ENCODE data around the gene PEF1. TPM values are rescaled to one million over a fixed set of nuclear protein-coding genes. Genes with fewer than 3 reads are reported as not detected.
A peak's percentile ranks its signal among the peaks of the same experiment; 100 is the strongest.

PEF1 gene
- total RNA-seq, 2 donors from 2014 or later, result 55.5 to 62.8 TPM

DNA sequence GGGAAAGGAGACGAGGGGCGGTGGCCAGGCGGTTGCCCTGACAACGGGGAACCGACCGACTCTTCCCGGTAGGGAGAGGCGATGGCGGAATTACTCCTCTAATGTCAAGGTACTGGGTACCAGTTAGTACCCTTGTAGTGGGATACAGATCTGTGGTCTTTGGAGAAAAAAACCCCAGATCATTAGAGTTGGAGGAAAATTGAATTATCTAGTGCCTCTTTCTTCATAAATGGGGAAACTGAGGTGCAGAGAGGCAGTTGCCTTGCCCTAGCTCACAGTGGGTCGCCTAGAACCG is 545 bp upstream of the PEF1 start:
- intact Hi-C loops (cut with DNase I), result no loop called here
- DNase-seq (ENCODE audit: low spot score), result peak; percentile 96

DNA sequence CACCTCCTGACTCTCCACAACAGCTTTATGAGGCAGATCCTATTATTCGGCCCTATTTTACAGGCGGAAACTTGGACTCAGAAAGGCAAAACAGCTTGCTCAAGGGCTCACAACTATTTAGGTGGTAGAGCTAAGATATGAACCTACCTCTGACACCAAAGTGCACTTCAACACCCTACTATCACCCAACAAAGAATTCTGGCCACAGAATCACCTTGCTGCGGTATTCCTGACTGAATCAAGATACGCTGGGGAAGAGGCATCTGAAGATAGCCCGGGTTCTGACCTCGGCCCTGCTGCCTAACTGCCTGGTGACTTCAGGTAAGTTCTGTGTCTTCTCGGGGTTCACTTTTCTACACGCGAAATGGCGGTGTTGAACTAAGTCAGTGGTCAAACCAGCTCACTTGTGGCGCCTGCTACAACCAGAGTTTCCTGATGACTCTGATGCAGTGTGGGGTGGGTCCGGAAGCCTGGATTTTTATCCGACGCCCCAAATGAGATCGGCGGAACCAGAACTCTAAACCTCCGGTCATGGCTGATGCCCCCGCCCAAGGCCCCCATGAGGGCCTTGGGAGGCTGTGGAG is 608 bp downstream of the PEF1 start:
- intact Hi-C loops (cut with DNase I), result no loop called here
- DNase-seq (ENCODE audit: low spot score), result no peak

GRCh38 chr1:31642897-31643296 is 1.8 kb downstream of the PEF1 start:
- intact Hi-C loops (cut with DNase I), result no loop called here
- no peak for DNase-seq (ENCODE audit: low spot score)

DNA sequence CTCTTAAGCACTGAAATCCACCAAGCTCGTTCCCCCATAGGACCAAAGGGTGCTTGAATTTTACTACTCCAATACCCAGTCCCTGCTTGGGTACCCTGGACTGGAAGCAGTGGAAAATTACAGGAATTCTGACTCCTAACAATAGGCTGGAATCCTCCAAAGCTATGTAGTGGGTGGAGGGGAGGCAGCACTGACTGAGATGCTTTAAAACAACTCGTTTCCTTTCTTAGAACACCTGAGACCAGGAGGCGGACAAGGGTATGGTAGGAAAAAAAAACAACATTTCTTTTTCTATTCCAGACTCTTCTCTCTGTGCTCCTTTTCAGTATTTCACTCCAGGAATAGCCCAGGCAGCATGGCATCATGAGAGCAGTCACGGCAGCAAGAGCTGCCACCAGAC is 2.3 kb downstream of the PEF1 start:
- no peak for DNase-seq (ENCODE audit: low spot score)
- intact Hi-C loops (cut with DNase I), result no loop called here

DNA sequence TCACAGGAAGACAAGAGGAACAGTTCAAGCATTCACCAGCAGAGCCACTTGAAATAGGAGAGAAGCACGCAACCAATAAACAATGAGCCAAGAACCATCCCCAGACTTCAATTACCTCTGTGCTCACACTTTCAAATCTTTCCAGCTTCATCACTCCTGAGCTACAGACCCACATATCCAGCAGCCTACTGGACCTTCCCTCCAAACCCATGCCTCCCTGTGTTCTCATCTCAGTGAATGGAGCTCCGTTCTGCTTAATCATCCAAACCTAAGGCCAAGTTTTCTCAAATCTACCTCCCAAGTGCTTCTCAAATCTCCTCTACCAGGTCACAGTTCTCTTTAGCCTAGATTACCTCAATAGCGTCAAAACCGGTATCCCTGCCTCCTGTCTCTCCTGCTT is 3.7 kb downstream of the PEF1 start:
- intact Hi-C loops (cut with DNase I), result no loop called here
- no peak for DNase-seq (ENCODE audit: low spot score)

DNA sequence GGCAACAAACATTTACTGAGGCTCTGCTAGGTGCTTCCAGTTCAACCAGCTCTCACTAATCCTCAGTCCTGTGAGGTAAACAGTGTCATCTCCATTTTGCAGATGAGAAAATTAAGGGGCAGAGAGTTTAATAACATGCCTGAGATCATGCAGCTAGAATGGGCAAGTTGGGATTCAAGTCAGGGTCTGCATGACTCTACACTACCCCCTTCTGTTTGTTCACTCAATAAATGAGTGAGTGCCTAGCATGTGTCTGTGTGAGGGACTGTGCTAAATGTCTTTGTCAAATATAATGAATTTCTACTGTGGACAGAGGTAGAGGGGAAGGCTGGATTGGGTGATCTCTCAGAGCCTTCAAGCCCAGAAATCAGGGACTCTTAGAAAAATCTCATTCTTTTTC is 4.5 kb downstream of the PEF1 start:
- intact Hi-C loops (cut with DNase I), result no loop called here
- no peak for DNase-seq (ENCODE audit: low spot score)

DNA sequence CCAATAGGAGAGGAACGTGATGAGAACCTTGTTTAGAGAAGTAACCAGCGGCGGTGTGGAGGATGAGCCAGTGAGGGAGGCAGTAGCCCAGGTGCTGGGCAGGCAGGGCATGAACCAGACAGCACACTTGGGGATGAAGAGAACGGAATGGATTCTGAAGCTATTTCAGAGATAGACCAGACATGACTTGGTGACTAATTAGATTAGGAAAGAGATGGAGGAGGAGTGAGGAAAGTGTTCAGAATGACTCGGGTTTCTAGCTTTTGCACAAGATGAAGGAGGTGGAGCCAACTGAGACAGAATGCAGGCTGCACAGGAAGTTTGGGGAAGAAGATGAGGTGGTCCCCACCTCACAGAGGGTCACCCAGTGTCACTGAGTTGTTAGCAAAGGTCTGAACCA is 5.1 kb downstream of the PEF1 start:
- no peak for DNase-seq (ENCODE audit: low spot score)
- intact Hi-C loops (cut with DNase I), result no loop called here

GRCh38 chr1:31637915-31638673 is 6.6 kb downstream of the PEF1 start:
- intact Hi-C loops (cut with DNase I), result no loop called here
- no peak for DNase-seq (ENCODE audit: low spot score)

DNA sequence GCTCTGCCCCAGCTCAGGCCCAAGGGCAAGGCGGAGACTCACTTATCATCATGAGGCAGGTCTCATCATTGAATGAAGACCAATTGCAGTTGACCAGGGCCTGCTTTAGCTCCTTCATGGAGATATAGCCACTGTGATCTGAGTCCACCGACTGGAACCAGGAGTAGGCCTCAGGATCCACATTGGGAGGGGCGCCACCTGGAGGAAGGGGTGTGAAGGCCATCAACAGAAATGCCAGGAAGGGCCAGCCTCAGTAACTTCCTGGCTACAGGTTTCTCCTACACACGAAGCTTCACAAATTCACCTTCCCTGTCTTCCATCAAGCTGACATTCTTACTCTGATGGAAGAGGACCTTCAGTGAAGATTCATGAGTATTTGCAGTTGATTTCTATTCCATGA is 11.6 kb downstream of the PEF1 start:
- no peak for DNase-seq (ENCODE audit: low spot score)
- intact Hi-C loops (cut with DNase I), result no loop called here

DNA sequence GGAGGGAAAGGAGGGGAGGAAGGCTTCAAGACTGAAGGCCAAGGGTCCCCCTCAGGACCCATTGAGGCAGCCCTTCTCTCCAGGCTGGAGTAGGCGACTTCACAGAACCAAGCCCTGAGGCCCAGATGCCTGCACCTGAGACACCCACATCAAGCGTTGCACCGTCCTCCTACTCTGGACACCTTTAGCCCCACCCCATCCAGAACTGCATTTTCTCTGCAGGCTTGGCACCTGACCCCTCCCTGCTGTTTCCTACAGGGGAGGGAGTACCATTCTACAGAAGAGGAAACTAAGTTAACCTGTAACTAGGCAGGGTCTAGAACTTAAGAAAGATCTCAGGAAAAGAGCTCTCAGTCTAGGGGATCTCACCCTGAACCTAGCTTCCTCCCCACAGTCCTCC is 12.0 kb downstream of the PEF1 start:
- intact Hi-C loops (cut with DNase I), result no loop called here
- no peak for DNase-seq (ENCODE audit: low spot score)

DNA sequence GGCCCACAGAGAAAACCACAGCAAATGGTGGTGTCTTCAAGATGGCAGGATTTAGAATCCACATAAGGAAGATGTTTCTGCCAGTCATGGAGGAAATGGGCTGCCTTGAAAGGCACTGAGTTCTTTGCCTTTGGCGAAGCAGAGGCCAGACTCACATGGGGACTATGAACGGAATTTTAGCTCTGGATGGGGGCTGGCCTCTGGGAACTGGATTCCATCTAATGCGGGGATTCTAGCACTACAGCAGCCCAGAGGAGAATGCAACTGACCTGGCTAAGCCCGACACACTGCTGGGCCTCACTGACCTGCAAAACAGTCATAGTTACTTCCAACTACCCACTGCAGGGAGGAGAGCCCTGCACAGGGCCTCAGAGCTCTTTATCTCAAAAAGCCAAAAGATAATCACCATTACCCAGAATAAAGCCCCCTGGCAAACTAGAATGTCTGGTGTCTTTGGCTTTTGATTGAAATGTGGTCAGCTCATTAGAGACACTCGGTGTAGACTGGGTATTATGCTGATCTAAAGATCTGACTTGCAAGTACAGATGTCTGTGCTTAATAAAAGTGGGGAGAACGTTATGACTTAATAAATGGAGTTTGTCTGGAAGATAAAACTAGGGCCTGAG is 15.6 kb downstream of the PEF1 start:
- no peak for DNase-seq (ENCODE audit: low spot score)
- intact Hi-C loops (cut with DNase I), result no loop called here

DNA sequence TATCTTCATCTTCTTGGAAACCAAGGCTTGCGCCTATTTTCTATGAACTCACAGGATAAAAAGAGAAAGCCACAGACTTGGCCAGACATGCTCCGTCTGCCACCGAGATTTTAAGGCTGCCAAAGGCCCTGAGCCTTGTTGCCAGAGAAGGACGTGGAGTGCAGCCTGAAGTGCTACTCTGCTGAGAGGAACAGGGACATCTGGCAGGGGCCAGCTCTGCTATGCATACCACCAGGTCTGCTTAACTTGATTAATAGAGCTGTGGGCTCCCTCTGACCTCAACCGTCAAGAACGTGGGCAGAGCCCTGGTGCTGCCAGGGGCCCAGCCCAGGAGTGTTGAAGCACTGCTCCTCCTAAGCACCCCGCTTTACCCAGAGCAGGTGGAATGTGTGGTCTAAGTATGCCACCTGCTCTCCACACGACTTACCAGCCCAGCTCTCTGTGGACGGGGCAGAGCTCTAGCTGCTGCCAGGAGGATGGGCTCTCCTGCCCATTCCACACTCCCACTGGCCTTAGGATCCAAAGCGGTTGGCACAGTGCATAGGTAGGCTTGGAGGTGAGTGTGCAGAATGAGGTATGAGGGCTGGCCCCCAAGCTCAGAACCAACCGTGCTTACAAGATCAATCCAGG is 16.6 kb downstream of the PEF1 start:
- DNase-seq (ENCODE audit: low spot score), result peak; percentile 78
- intact Hi-C loops (cut with DNase I), result no loop called here

DNA sequence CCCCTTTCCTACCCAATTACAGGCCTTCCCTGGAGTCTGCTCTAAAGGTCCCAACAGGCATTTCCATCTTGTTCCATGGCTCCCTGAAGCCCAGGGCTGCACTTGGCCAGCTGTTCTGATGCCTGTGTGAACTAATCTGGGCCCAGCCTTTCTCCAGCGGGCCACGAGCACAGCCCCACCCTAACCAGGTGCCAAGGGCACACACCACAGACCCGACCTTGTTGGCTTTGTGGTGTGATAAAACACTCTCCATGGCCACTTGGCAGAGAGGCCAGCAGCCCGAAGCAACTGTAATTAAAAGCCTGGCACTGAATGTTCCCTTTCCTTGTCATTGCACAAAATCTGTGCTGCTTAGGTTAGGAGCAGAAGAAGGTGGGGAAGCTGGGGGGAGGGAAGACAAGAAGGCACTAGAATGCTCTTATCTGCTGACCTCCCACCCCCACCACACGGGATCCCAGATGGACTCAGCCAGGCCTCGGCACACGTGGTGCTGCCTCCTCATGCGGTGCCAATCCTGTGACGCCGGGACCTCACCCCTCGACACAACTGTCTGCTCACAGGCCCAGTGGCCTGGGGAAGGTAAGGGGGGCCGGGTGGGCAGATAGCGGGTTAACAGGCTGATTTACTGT is 17.3 kb downstream of the PEF1 start:
- DNase-seq (ENCODE audit: low spot score), result peak; percentile 89
- intact Hi-C loops (cut with DNase I), result no loop called here

DNA sequence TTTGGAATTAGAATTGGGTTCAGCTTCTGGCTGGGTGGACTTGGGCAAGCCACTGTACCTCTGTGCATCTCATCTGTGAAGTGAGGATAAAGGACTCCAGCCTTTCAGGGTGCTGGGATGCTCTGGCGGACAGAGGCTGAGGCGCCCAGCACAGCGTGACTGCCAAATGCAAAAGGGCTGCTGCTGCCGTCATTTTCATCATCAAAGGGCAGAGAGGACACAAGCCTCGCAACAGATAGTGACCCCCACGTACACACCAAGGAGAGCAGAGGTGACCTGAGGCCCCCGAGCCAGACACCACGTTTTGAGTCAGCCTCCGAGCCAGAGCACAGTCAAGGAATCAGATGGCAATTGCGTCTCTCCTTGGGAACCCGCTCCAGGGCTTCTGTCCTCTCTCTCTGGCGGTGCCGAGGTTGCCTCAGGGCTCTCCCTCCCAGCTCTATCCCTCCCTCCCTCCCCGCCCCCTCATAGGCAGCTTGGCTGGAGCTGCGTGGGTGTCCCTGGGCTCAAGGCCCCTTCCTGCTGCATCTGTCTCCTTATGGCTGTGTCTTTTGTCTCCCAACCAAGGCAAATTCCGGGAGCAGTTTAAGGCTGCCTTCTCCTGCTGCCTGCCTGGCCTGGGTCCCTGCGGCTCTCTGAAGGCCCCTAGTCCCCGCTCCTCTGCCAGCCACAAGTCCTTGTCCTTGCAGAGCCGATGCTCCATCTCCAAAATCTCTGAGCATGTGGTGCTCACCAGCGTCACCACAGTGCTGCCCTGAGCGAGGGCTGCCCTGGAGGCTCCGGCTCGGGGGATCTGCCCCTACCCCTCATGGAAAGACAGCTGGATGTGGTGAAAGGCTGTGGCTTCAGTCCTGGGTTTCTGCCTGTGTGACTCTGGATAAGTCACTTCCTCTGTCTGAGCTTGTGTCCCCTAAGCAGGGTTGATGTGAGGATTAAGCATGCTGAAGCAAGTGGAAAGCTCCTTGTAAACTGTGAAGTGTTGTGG is 18.2 kb downstream of the PEF1 start:
- peak; percentile 82 for DNase-seq (ENCODE audit: low spot score)
- intact Hi-C loops (cut with DNase I), result no loop called here

DNA sequence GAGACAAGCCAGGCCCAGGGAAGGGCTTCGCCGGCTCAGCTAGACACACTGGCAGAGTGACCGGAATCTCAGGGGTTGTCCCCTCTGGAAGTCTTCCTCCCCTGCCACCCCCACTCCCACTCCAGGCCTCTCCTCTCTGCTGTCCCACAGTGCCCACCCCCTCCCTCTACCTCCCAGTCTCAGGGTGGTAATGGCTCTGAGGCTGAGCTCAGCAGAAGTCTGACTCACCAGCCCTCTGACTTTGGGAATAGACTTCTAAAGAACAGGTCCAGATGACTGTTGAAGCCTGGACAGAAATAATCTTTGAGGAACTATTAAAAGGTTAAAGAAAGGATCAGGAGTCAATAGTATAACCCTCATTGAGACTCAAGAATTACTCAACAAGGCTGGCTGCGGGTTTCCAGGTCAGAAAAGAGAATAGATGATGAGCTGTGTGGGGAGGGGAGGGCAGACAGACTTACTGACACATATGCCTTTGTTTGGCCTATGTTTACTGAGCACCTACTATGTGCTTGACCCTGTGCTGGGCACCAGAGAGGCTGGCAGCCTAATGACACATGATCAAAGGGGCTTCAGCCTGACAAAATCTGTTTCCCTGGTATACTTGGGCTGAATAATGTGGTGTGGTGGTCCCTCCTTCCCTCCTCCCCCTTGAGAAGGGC is 19.0 kb downstream of the PEF1 start:
- intact Hi-C loops (cut with DNase I), result no loop called here

DNA sequence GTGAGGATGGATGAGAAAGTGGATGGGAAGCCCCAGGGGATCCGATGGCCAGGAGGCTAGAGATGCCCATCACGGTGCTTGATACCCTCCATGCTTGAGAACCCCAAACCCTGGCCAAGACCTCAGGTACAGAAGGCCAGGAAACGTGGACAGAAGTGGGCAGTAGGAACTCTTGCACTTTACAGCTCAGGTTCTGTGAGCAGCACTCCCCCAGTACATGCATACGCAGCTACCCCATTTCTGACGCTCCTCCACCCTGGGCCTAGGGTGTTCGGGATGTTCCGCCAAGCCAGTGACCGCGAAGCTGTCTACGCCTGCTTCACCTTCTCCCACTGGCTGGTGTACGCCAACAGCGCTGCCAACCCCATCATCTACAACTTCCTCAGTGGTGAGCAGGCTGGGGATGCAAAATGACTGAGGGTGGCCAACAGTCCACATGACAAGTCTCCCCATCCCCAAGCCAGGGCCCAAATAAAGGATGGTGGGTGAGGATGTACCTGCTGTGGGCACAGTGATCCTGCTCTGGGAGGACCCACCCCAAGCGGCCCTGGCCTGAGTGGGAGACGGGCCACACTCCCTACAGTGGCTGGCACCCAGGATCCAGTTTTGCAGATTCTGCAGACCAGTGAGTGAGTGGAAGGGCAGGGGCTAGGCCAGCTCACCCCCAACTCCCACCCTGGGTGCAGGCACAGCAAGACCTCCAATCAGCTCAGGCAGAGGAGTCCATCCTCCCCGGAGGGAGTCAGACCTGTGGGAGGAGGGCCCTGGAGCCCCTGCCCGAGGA is 19.8 kb downstream of the PEF1 start:
- intact Hi-C loops (cut with DNase I), result no loop called here
- peak; percentile 79 for DNase-seq (ENCODE audit: low spot score)

More for the DNA sequence above, 19.0 kb downstream of the PEF1 start:
- peak; percentile 76 for DNase-seq (ENCODE audit: low spot score)

DNA sequence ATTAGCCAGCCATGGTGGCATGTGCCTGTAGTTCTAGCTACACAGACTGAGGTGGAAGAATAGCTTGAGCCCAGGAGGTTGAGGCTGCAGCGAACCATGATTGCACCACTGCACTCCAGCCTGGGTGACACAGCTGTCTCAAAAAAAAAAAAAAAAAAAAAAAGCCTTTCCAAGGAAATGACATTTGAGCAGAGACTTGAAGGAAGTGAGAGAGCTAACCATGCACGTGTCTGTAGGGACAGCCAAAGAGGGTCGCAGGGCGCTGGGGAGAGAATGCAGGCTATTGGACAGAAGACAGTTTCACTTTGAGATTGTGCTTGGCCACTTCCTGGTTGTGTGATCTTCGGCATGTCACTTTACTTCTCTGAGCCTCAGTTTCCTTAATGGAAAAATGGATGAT is 20.4 kb downstream of the PEF1 start:
- DNase-seq (ENCODE audit: low spot score), result peak; percentile 68
- intact Hi-C loops (cut with DNase I), result no loop called here

DNA sequence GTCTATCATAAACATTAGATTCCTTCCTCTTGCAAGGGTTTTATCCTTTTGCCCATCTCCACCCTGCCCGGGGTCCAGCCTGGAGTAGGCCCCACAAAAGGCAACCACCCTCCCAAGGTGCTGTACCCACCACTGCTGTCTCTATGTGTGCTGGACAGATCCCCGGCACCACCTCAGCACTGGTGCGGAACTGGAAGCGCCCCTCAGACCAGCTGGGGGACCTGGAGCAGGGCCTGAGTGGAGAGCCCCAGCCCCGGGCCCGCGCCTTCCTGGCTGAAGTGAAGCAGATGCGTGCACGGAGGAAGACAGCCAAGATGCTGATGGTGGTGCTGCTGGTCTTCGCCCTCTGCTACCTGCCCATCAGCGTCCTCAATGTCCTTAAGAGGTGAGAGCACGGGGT is 21.3 kb downstream of the PEF1 start:
- DNase-seq (ENCODE audit: low spot score), result peak; percentile 57
- intact Hi-C loops (cut with DNase I), result no loop called here
